H1 (cell line): ENCODE measurements around the gene ARL14EPL. TPM values are rescaled to one million over a fixed set of nuclear protein-coding genes. Genes with fewer than 3 reads are reported as not detected.

ENCODE experiments used
- CTCF ChIA-PET: fragments of 300-600 bp; sonication (Branson Sonifier 250); formaldehyde crosslinking; loops from one replicate; lab custom pipeline; 2021; ENCODE audit not compliant: partially characterized antibody; lab: Charles Lee
- POLR2A ChIA-PET: fragments of 300-600 bp; sonication (Branson Sonifier 250); formaldehyde crosslinking; loops from one replicate; lab custom pipeline; 2021; ENCODE audit warnings: inconsistent platforms; ENCODE audit not compliant: partially characterized antibody; lab: Charles Lee
- DNase-seq, 2 experiments: peaks; one replicate each; pipeline versions ENCODE4 v3.0.0 to v3.0.0-alpha.2; 2010 to 2022; ENCODE audit warnings: low spot score in 2 of 2, low read depth in 1 of 2, mixed read lengths in 1 of 2
- FAIRE-seq: peaks from 2 replicates; lab custom pipeline; 2011; peaks lifted over from hg19 to GRCh38; lab: Jason Lieb, UNC
- H2AFZ ChIP-seq: 2 replicates; pipeline ENCODE4 v1.8.1; 2012; ENCODE audit warnings: low read length, inconsistent platforms
- H2AK5ac ChIP-seq: 2 replicates; pipeline ENCODE4 v1.6.1; 2013; ENCODE audit warnings: low read depth, low read length
- H2BK120ac ChIP-seq: replicated peaks from 2 replicates; pipeline ENCODE3; 2013; ENCODE audit warnings: low read depth, low read length, inconsistent platforms
- H2BK12ac ChIP-seq: 2 replicates; pipeline ENCODE4 v1.6.1; 2013; ENCODE audit warnings: low read depth, low read length
- H2BK15ac ChIP-seq: 2 replicates; pipeline ENCODE4 v1.6.1; 2013; ENCODE audit warnings: low read length
- H2BK20ac ChIP-seq: 2 replicates; pipeline ENCODE4 v1.6.1; 2013; ENCODE audit warnings: low read length
- H2BK5ac ChIP-seq: 2 replicates; pipeline ENCODE4 v1.6.1; 2013; ENCODE audit warnings: low read depth, low read length
- H3K14ac ChIP-seq: 2 replicates; pipeline ENCODE4 v1.6.1; 2013; ENCODE audit warnings: inconsistent platforms; ENCODE audit not compliant: insufficient read length
- H3K18ac ChIP-seq: 2 replicates; pipeline ENCODE4 v1.6.1; 2013; ENCODE audit warnings: low read length; ENCODE audit errors: extremely low read depth
- H3K23ac ChIP-seq: 2 replicates; pipeline ENCODE4 v1.6.1; 2013; ENCODE audit warnings: inconsistent platforms; ENCODE audit not compliant: insufficient read length
- H3K23me2 ChIP-seq: 2 replicates; pipeline ENCODE4 v1.6.1; 2013; ENCODE audit warnings: low read depth, low read length
- H3K27ac ChIP-seq: 2 replicates; pipeline ENCODE4 v1.6.1; 2011; ENCODE audit warnings: low read depth, low read length, inconsistent platforms
- H3K27me3 ChIP-seq, 4 experiments: replicated peaks in 1 of 4; 1 replicate in 1 of 4; 2 replicates in 3 of 4; pipeline versions ENCODE4 v1.6.1 to v1.8.1; 2011 to 2013; ENCODE audit warnings: low read length in 3 of 4, mild to moderate bottlenecking in 3 of 4, inconsistent platforms in 2 of 4, mixed read lengths in 2 of 4, moderate library complexity in 1 of 4; ENCODE audit not compliant: control insufficient read depth in 3 of 4, insufficient read depth in 3 of 4; ENCODE audit errors: extremely low read depth in 1 of 4
- H3K36me3 ChIP-seq, 4 experiments: 2 replicates each; pipeline versions ENCODE4 v1.6.1 to v1.8.1; 2011 to 2013; ENCODE audit warnings: mild to moderate bottlenecking in 4 of 4, low read length in 3 of 4, moderate library complexity in 2 of 4, control low read depth in 1 of 4, inconsistent platforms in 1 of 4; ENCODE audit not compliant: insufficient read depth in 4 of 4, control insufficient read depth in 2 of 4
- H3K4ac ChIP-seq: replicated peaks from 2 replicates; pipeline ENCODE3; 2013; ENCODE audit warnings: low read length, low read depth, mixed read lengths, inconsistent platforms; ENCODE audit not compliant: insufficient read length
- H3K4me1 ChIP-seq, 4 experiments: replicated peaks in 1 of 4; 1 replicate in 1 of 4; 2 replicates in 3 of 4; pipeline versions ENCODE4 v1.6.1 to v1.8.1; 2011 to 2013; ENCODE audit warnings: low read length in 3 of 4, inconsistent platforms in 2 of 4, mixed read lengths in 1 of 4; ENCODE audit not compliant: insufficient read depth in 4 of 4, control insufficient read depth in 3 of 4
- H3K4me2 ChIP-seq, 2 experiments: 2 replicates each; pipeline versions ENCODE4 v1.6.1 to v1.8.1; 2011 to 2013; ENCODE audit warnings: low read depth in 2 of 2, low read length in 2 of 2, control low read depth in 1 of 2, inconsistent platforms in 1 of 2, mild to moderate bottlenecking in 1 of 2; ENCODE audit not compliant: insufficient read depth in 1 of 2
- H3K4me3 ChIP-seq, 4 experiments: fragments of 200-600, 300-600 bp in 1 of 4; sonication (generic), shearing (Covaris generic), sonication (Bioruptor Twin) in 1 of 4; 2 replicates each; pipeline versions ENCODE4 v1.5.1 to v1.8.1; 2011 to 2016; ENCODE audit warnings: low read length in 4 of 4, low read depth in 3 of 4, control low read depth in 2 of 4, inconsistent platforms in 2 of 4, mild to moderate bottlenecking in 2 of 4, mixed read lengths in 1 of 4, moderate library complexity in 1 of 4; ENCODE audit not compliant: insufficient read depth in 2 of 4; ENCODE audit errors: extremely low read depth in 1 of 4
- H3K56ac ChIP-seq: replicated peaks from 2 replicates; pipeline ENCODE3; 2013; ENCODE audit warnings: low read depth, mild to moderate bottlenecking, mixed read lengths, low read length, inconsistent platforms; ENCODE audit not compliant: insufficient read length
- H3K79me1 ChIP-seq: 2 replicates; pipeline ENCODE4 v1.6.1; 2013; ENCODE audit warnings: low read depth, low read length, control low read depth
- H3K79me2 ChIP-seq, 2 experiments: 2 replicates each; pipeline versions ENCODE4 v1.6.1 to v1.8.1; 2012 to 2013; ENCODE audit warnings: low read length in 2 of 2, mild to moderate bottlenecking in 2 of 2, inconsistent platforms in 1 of 2; ENCODE audit not compliant: insufficient read depth in 2 of 2, control insufficient read depth in 1 of 2
- H3K9ac ChIP-seq, 4 experiments: replicated peaks in 1 of 4; 1 replicate in 1 of 4; 2 replicates in 3 of 4; pipeline versions ENCODE4 v1.6.1 to v1.8.1; 2011 to 2013; ENCODE audit warnings: low read depth in 3 of 4, low read length in 3 of 4, control low read depth in 2 of 4, mild to moderate bottlenecking in 2 of 4, moderate library complexity in 2 of 4, inconsistent platforms in 1 of 4; ENCODE audit errors: extremely low read depth in 1 of 4
- H3K9me3 ChIP-seq, 2 experiments: 2 replicates each; pipeline versions ENCODE4 v1.6.1 to v1.8.1; 2012 to 2013; ENCODE audit warnings: mild to moderate bottlenecking in 2 of 2, moderate library complexity in 2 of 2, control low read depth in 1 of 2, inconsistent platforms in 1 of 2, low read depth in 1 of 2, low read length in 1 of 2, mixed read lengths in 1 of 2; ENCODE audit not compliant: insufficient read depth in 2 of 2
- H4K20me1 ChIP-seq, 2 experiments: replicated peaks in 1 of 2; 2 replicates each; pipeline versions ENCODE3 to v1.8.1; 2011 to 2013; ENCODE audit warnings: inconsistent platforms in 2 of 2, low read length in 2 of 2, mild to moderate bottlenecking in 1 of 2; ENCODE audit not compliant: insufficient read depth in 2 of 2, control insufficient read depth in 1 of 2
- H4K5ac ChIP-seq: 2 replicates; pipeline ENCODE4 v1.6.1; 2013; ENCODE audit warnings: low read length, low read depth, mixed read lengths, inconsistent platforms; ENCODE audit not compliant: insufficient read length
- H4K8ac ChIP-seq: 2 replicates; pipeline ENCODE4 v1.8.0; 2013; ENCODE audit warnings: mild to moderate bottlenecking, moderate library complexity, low read length, inconsistent platforms; ENCODE audit not compliant: insufficient read depth; ENCODE audit errors: extremely low read depth
- H4K91ac ChIP-seq: replicated peaks from 2 replicates; pipeline ENCODE3; 2013; ENCODE audit warnings: low read length, mixed read lengths, inconsistent platforms; ENCODE audit not compliant: insufficient read length
- KDM1A ChIP-seq: fragments of 200-600, 300-600 bp; sonication (generic); IDR thresholded peaks from 2 replicates; pipeline ENCODE4 v1.7.1; 2016; ENCODE audit warnings: mild to moderate bottlenecking, low read length, borderline replicate concordance
- KDM5A ChIP-seq: fragments of 200-600 bp; IDR thresholded peaks from 2 replicates; pipeline ENCODE4 v1.7.1; 2012; ENCODE audit warnings: mild to moderate bottlenecking, low read length, inconsistent platforms, mixed read lengths
- PHF8 ChIP-seq: fragments of 200-600 bp; sonication (generic); conservative IDR thresholded peaks from 2 replicates; pipeline ENCODE4 v1.7.1; 2012; ENCODE audit warnings: low read depth, mild to moderate bottlenecking, inconsistent platforms, low read length, moderate library complexity
- RAD21 ChIP-seq, 2 experiments: IDR thresholded peaks in 1 of 2; conservative IDR thresholded peaks in 1 of 2; 2 replicates each; pipeline ENCODE4 v1.6.1; 2011; ENCODE audit warnings: low read depth in 2 of 2, low read length in 2 of 2, improper control_type of control experiment in 1 of 2, inconsistent platforms in 1 of 2, mild to moderate bottlenecking in 1 of 2, moderate library complexity in 1 of 2
- SIRT6 ChIP-seq: IDR thresholded peaks from one replicate; pipeline ENCODE4 v1.7.1; 2012; ENCODE audit warnings: low read length, inconsistent platforms
- WGBS, 2 experiments: shearing (Covaris generic) in 1 of 2; methylation state at CpG; one replicate each; pipeline versions ENCODE4 v1.1.6 to v1.1.7; 2013 to 2015; ENCODE audit warnings: low lambda C conversion rate in 2 of 2, mixed read lengths in 2 of 2, inconsistent platforms in 1 of 2, low coverage in 1 of 2, missing lambda C conversion rate in 1 of 2; ENCODE audit not compliant: insufficient replicate concordance in 2 of 2, insufficient coverage in 1 of 2, insufficient read length in 1 of 2; ENCODE audit errors: extremely low coverage in 1 of 2, missing lambda C conversion rate in 1 of 2; 5-methylcytosine and 5-hydroxymethylcytosine counted together
- polyA plus RNA-seq, 7 experiments: library from polyadenylated mRNA; depleted of rRNA in 3 of 7; stranded (reverse) in 5 of 7; unstranded in 2 of 7; fragments of >200 nt in 5 of 7; fragments of 200-250 nt in 2 of 7; gene quantifications; 1 replicate in 5 of 7; 2 replicates in 1 of 7; 4 replicates in 1 of 7; pipeline versions ENCODE4 v1.2.1 to v1.2.3, GENCODE V29; 2011 to 2013; ENCODE audit warnings: missing spikeins in 2 of 7, mixed read lengths in 2 of 7
- total RNA-seq: library from RNA; stranded (reverse); fragmentation: NEBNext Ultra II Directional; extraction: Animal tissue kit (Norgen Biotek cat#: 25700); gene quantifications from 2 replicates; pipeline ENCODE4 v1.2.1, GENCODE V29; 2021
- TF ChIP-seq, protein P1 (sequence below), 3 experiments: IDR thresholded peaks; 1 replicate in 2 of 3; 2 replicates in 1 of 3; pipeline versions ENCODE4 v1.5.1 to v1.6.1; 2011; ENCODE audit warnings: low read length in 3 of 3, mild to moderate bottlenecking in 3 of 3, inconsistent platforms in 2 of 3, low read depth in 1 of 3, moderate library complexity in 1 of 3; ENCODE audit not compliant: insufficient read depth in 1 of 3; ENCODE audit errors: control extremely low read depth in 1 of 3

The ARL14EPL gene
- total and polyA plus RNA-seq, 2 of the 8 experiments (the other 6 are each of a cell fraction or from before 2014, with no cell fraction given): not detected

DNA sequence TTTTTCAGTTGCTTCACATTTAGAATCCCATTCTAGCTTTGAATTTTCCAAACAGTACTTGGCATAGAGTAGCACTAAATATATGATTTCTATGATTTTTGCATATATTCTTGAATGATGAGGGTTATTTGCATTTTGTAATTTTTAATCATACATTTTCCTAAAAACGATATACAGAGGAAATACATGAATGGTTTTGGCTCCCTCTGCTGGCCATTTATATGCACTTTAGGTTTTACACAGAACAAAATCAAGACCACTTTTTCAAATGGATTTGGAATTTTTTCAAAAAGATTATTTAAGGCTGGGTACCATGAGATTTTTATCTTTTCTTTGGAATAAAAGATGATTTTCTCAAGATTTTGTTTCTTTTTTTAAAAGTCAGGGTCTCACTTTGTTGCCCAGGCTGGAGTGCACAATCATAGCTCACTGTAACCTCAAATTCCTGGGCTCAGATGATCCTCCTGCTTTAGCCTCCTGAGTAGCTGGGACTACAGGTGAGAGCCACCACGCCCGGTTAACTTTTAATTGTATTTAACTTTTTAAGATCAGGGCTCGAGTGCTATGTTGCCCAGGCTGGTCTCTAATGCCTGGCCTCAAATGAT is 35.9 kb downstream of the ARL14EPL start:
- Histone ChIP-seq H3K4me3 (no peak overlapping the region), H3K56ac (no peak overlapping the region), H2AK5ac (no peak overlapping the region), H3K9ac (no peak overlapping the region), H3K4me2 (no peak overlapping the region), H2BK120ac (no peak overlapping the region), H3K4me1 (no peaks in the 10 kb centered on the region), H4K8ac (no peak overlapping the region), H3K23me2 (no peaks in the 10 kb centered on the region), H2BK5ac (no peak overlapping the region), H4K5ac (no peak overlapping the region), H3K18ac (no peak overlapping the region), H3K14ac (no peak overlapping the region), H4K20me1 (no peaks in the 10 kb centered on the region), H3K79me2 (no peaks in the 10 kb centered on the region), H3K4ac (no peak overlapping the region), H3K9me3 (no peaks in the 10 kb centered on the region), H2BK12ac (no peak overlapping the region), H2BK15ac (no peak overlapping the region), H3K79me1 (no peaks in the 10 kb centered on the region), H2AFZ (no peak overlapping the region), H4K91ac (no peak overlapping the region), H3K27me3 (peaks cover 0 to 2% (median 0%) of the 10 kb centered on the region in 4 experiments; a peak in 1 of 7 replicates), H3K36me3 (no peaks in the 10 kb centered on the region), H3K23ac (no peak overlapping the region), H3K27ac (no peak overlapping the region), H2BK20ac (no peak overlapping the region)
- WGBS, 2 experiments: 49% methylated on average over 4 of the region's 4 CpGs; no CpG with 5 or more reads in 1 of the 2 experiments
- CTCF ChIA-PET: interaction anchor here (0.5 to 3.6 kb wide), 34 partner anchors 9 to 760 kb away, joined by 3 to 21 read pairs (median 3); partner anchors contain the start of genes ARL14EPL and LVRN
- TF ChIP-seq RAD21 (IDR thresholded peaks at IDR 0.05 in 1 of 2, conservative IDR thresholded peaks at IDR 0.05 in 1 of 2; ENCODE audit: low read depth in 2 of 2, low read length in 2 of 2): peak; percentile 66 to 78
- no peak for TF ChIP-seq SIRT6
- no peak for TF ChIP-seq PHF8
- TF ChIP-seq KDM1A: no peak
- no peak for TF ChIP-seq KDM5A
- TF ChIP-seq, protein P1, sequence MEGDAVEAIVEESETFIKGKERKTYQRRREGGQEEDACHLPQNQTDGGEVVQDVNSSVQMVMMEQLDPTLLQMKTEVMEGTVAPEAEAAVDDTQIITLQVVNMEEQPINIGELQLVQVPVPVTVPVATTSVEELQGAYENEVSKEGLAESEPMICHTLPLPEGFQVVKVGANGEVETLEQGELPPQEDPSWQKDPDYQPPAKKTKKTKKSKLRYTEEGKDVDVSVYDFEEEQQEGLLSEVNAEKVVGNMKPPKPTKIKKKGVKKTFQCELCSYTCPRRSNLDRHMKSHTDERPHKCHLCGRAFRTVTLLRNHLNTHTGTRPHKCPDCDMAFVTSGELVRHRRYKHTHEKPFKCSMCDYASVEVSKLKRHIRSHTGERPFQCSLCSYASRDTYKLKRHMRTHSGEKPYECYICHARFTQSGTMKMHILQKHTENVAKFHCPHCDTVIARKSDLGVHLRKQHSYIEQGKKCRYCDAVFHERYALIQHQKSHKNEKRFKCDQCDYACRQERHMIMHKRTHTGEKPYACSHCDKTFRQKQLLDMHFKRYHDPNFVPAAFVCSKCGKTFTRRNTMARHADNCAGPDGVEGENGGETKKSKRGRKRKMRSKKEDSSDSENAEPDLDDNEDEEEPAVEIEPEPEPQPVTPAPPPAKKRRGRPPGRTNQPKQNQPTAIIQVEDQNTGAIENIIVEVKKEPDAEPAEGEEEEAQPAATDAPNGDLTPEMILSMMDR (IDR thresholded peaks at IDR 0.05; ENCODE audit: control extremely low read depth in 1 of 3, insufficient read depth in 1 of 3, low read depth in 1 of 3, low read length in 3 of 3): peak in 2 of 3 experiments; percentile 33 to 54; a peak in 2 of 4 replicates
- DNase-seq (no peak), FAIRE-seq (peak; percentile 75)
- POLR2A ChIA-PET: interaction anchor here (1.2 kb wide), 1 partner anchor 12 kb away, joined by 4 read pairs; no protein-coding TSS in a partner anchor
